GM18907 (cell line): ENCODE measurements around the gene MTO1.
"Not testable (repeated sequence)": the region's sequence is repeated elsewhere in the genome, so short reads cannot be mapped to it uniquely, and the experiment has no call there.

ENCODE experiments used
- ATAC-seq: cut with Tn5 transposase; IDR thresholded peaks from one replicate; pipeline ENCODE4 v1.9.1; 2021; ENCODE audit warnings: mild to moderate bottlenecking, moderate library complexity; ENCODE audit not compliant: unreplicated experiment

Gene MTO1, protein sequence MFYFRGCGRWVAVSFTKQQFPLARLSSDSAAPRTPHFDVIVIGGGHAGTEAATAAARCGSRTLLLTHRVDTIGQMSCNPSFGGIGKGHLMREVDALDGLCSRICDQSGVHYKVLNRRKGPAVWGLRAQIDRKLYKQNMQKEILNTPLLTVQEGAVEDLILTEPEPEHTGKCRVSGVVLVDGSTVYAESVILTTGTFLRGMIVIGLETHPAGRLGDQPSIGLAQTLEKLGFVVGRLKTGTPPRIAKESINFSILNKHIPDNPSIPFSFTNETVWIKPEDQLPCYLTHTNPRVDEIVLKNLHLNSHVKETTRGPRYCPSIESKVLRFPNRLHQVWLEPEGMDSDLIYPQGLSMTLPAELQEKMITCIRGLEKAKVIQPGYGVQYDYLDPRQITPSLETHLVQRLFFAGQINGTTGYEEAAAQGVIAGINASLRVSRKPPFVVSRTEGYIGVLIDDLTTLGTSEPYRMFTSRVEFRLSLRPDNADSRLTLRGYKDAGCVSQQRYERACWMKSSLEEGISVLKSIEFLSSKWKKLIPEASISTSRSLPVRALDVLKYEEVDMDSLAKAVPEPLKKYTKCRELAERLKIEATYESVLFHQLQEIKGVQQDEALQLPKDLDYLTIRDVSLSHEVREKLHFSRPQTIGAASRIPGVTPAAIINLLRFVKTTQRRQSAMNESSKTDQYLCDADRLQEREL

DNA sequence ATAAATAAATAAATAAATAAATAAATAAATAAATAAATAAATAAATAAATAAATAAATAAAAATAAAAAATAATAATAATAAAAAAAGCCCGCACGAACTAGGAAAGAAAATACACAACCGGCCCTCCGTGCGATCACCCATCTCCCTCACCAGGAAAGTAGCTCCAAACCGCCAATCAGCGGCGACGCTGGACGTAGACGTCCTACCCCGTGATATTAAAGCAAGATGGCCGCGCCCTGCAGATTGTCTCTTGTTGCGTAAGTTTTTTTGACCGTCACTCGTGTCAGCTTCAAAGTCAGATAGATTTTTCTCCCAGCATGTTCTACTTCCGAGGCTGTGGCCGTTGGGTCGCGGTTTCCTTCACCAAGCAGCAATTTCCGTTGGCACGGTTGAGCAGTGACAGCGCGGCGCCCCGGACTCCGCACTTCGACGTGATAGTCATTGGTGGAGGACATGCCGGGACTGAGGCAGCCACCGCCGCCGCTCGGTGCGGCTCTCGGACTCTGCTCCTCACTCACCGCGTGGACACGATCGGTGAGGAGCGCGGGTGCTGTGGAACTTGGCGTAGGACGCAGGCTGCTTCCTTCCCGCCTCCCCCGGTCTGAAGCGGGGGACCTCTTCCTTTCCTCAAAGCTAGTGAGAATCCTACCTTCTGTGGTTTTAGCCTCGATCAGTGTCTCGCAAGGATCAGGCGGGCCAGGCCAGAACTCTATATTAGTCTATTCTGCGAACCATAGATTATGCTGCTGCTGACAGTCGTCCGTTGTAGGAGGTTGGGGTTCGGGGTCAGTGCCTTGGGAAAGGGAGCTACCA, at the start of gene MTO1:
Gene MTO1, plus strand, starts transcription at position 201 of the 814 bp plus-strand sequence. Its CDS starts 118 bp downstream, at position 319.
- peak; percentile 97 for ATAC-seq

DNA sequence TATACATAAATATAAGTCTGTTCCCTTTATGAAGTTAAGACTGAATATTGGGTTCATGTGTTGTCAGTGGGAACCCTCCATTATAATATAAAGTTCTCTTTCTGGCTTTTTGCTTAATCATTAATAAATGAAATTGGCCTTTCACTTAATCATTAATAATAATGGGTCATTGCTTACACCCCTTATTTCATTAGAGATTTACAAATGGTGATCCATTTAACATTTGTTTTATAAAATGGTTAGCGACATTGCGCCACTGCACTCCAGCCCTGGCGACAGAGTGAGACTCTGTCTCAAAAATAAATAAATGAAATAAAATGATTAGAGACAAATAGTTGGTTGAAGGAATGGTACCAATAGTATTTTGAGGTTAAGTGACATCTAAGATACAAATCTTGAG, 48.4 kb upstream of the MTO1 start:
- ATAC-seq, result no peak

DNA sequence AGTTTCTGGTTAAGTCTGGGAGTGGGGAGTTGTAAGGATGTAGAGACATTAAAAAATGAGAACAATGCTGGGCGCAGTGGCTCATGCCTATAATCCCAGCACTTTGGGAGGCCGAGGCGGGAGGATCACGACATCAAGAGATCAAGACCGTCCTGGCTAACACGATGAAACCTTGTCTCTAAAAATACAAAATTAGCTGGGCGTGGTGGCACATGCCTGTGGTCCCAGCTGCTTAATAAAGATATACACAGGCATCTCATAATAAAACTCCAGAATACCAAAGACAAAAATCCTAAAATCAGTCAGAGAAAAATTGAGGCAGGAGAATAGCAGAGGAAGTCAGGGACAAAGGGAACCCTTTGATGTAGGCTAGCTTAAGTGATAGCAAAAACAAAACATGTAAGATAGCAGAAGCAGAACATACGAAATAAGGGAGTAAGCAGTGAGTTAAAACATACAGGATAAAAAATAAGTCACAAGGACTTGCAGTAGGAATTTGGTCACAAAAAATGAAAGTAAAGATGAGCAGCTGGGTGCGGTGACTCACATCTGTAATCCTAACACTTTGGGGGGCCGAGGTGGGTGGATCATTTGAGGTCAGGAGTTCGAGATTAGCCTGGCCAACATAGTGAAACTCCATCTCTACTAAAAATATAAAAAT, 43.3 kb upstream of the MTO1 start:
- ATAC-seq, result no peak

DNA sequence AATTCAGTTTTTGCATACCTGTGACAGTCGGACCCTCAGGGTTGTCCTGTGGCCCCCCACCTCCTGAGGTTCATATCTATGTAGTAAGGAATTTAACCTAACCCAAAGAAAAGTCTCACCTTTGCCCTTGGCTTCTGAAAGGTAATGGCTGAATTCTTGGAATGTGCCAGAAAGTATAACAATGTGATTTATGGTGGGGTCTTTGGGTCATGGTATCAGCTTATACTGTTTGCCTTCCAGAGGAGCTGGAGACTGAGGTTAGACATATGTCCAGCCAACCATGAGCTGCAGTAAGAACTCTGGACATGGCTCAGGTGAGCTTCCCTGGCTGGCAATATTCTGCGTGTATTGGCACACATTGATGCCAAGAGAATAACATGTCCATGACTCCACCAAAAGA, 40.0 kb upstream of the MTO1 start:
- ATAC-seq, result no peak

DNA sequence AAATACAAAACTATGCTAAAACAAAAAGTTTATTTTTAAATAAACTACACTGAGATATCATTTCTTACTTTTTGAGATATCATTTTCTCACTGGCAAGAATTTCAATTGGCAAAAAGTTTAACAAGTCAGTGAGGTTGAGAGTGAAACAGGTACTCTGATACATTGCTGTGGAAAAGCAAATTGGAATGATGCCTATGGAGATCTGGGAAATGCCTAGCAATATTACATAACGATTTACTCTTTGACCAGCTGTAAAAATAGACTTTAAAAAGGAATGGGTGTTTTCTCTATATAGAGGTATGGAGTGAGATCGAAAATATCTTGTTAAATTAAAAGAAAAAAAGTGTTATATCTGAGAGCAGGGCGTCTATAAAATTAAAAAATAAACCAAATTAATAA, 26.3 kb upstream of the MTO1 start:
- no peak for ATAC-seq

DNA sequence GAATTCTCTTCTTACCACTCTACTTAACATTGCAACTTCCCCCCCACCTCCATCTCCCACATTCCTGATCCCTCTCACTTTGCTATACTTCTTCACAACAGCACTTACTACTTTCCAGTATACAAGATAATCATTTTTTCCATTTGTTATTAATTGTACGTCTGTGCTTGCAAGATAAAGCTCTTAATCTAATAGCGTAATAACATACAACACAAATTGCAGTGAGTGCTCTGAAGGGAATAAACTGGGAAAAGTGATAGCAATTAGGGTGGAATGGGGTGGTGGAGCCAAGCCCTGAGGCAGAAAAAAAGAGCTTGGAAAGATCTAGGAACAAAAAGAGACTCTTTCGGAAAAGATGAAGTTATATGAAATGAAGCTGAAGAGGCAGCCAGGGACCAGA, 18.0 kb upstream of the MTO1 start:
- ATAC-seq, result no peak

DNA sequence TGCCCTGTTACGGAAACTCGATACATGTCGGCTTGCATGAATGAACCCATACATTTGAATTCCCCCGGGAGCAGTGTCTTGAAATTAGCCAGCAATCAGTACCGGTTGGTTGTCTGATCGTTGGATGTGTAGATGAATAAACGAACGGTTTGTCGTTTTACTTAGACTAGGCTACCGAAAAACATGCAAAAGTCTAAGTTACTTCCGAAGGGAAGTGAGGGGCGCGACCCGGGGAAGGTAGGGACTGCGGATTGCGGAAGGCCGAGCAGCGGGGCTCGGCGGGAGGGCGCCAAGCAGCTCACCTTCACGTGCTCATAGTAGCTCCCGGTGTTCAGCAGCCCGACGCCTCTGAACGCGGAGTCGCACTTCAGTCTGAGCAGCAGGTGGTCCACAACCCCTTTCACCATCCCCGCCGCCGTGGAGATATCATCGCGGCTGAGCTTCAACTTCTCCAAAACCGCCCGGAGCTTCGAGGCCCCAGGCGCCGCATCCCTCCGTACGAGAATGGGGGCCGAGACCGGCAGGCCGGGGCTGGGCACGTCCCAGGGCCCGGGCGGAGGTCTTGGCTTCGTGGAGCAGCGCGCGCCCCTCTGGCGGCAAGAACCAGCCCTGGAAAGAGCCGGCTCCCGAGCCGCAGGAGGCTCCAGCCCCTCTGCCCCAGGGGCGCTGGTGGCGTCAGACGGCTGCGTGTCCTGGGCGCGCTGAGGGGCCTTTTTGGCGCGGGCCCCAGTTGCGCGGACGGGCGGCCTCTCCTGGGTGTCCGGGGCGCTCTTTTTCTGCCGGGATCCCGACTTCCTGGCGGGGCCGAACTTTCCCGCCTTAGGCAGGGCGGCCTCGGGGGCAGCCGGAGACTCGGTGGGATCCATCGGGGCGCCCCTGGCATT, 10.1 kb upstream of the MTO1 start:
- peak; percentile 63 for ATAC-seq

DNA sequence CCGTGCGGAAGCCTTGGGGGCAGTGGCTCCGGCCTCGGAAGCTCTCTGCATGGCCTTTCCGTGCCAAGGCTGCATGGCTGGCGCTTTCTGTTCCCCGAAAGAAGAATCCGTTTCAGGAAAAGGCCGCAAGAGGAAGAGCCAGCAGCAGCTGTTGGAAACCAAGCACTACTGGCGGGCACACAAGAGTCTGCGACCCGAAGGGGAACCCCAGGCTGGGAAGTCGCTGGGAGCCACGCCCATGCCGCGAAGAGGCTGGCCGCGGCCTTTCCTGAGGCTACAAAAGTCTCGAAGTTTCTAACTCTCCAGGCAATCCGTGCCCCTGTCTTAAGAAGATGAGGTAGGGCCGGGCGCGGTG, 9.5 kb upstream of the MTO1 start, which contains the start of gene CGAS:
Gene CGAS, minus strand, starts transcription at position 191 of the 355 bp plus-strand sequence. Its CDS starts 116 bp downstream, at position 75.
- ATAC-seq, result peak; percentile 84

DNA sequence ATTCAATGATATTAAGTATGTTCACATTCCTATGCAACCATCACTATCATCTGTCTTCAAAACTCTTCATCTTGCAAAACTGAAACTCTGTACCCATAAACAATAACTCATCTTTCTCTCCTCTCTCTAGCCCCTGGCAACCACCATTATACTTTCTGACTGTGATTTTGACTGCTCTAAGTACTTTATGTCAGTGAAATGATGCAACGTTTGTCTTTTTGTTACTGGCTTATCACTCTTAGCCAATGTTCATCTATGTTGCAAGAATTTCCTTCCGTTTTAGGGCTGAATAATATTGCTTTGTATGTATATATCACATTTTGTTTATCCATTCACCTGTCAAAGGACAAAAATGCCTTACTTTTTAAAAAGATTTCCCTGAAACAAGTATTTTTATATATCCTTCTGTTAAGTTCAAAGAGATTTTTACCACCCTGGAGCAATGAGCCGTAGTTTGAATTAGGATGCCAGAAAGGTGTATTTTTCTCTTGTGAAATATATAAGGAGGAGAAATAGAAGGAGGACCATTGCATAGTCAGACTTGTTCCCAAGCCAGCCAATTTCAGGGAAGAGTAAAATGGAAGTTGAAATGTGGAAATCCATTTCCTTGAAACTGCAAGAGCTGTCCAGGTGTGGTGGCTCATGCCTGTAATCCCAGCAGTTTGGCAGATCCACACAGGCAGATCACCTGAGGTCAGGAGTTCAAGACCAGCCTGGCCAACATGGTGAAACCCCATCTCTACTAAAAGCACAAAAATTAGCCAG, 5.5 kb upstream of the MTO1 start:
- ATAC-seq, result no peak

DNA sequence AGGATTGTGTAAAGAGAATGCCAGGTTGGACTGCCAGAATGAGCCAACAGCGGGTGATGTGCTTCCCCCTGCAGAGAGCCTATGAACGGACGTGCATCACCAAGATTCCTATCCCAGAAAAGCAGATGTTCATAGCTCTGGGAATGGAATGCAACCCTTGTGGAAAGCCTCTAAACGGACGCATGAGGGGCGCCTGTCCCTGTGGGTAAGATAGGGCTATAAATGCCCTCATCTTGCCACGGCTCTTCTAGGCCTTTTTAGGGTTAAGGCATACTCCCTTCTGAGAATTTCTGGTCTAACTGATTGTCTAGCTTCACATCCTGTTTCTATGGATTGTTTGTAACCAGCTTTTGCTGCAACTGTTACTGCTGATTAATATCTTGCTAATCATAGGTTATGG, 2.1 kb upstream of the MTO1 start:
- ATAC-seq, result not testable (repeated sequence)

DNA sequence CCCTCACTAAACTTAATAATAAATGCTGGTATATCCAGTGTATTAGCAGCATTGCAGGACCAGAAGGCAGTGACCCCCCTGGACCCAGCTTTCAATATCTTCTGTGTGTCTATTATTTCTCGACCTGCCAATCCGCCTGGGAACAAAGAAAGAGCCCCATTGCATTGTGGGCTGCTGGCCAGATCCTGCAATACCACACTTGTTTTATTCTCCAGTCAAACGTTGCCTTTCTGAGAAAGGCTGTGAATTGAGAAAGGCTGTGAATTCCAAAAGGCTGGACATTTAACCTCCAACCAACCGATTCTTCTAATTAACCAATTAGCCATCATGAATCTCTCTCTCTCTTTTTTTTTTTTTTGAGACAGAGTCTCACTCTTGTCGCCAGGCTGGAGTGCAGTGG, 1.5 kb upstream of the MTO1 start:
- ATAC-seq, result no peak

DNA sequence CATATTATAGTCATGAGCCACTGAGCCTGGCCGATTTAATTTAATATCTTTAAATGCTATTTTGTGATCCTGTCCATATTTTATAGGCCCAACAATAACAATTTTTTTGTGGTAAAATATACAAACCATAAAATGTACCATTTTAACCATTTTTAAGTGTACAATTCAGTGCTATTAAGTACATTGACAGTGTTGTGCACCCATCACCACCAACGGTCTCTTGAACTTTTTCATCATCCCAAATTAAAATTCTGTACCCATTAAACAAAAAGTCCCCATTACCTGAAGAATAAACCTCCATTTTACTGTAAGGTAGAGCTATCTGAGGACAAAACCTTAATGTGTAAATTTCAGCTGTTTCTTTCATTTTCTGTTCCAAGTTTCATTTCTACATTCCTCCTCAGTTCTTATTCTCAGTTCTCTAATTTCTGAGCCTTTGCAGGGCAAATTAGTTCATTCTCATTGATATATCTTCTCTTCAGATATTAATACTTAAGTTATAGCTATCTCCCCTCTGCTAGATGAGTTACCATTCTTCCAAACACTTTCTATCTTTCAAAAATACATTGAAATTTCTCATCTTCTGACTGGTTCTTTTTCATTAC, 10.3 kb downstream of the MTO1 start:
- peak; percentile 93 for ATAC-seq

DNA sequence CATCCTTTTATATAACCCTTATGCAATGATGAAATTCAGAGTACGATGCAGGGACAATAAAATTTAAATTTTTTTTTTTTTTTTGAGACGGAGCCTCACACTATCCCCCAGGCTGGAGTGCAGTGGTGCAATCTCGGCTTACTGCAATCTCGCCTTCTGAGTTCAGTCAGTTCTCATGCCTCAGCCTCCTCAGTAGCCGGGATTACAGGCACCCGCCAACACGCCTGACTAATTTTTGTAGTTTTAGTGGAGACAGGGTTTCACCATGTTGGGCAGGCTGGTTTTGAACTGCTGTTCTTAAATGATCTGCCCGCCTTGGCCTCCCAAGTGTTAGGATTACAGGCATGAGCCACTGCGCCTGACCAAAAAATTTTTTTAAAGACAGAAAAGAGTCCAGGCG, 15.2 kb downstream of the MTO1 start:
- no peak for ATAC-seq

DNA sequence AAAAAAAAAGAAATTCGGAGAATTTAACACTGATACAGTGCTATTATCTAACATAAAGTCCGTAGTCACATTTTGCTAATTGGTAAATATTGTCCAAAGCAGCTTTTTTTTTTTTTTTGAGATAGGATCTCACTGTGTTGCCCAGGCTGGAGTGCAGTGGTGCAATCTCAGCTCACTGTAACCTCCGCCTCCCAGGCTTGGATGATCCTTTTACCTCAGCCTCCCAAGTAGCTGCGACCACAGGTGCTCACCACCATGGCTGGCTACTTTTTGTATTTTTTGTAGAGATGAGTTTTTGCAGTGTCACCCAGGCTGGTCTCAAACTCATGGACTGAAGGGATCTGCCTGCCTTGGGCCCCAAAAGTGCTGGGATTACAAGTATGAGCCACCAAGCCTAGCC, 15.9 kb downstream of the MTO1 start:
- no peak for ATAC-seq

DNA sequence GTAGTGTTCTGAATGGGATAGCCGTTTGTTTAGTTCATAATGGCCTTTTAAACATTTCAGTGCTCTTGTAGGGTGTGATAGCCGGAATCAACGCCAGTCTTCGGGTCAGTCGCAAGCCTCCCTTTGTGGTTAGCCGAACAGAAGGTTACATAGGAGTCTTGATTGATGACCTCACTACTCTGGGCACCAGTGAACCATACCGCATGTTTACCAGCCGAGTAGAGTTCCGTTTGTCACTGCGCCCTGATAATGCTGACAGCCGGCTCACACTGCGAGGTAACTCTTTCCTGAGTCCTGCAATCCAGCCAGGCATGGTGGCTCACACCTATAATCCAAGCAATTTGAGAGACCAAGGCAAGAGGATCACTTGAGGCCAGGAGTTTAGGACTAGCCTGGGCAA, 20.4 kb downstream of the MTO1 start:
- ATAC-seq, result no peak

DNA sequence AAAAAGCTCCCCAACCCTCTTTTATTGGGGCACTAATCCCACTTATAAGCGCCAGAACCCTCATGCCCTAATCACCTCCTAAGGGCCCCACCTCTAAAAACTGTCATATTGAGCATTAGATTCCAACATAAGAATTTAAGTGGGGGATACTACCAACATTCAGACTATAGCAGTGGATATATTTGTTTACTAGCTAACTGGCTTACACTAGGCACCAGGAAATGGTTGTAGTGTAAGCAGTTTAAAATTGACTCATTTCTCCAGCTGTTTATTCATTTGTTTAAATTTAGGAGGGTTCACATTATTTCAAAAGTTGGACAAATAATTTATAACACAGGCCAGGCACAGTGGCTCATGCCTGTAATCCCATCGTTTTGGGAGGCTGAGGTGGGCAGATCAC, 22.9 kb downstream of the MTO1 start:
- ATAC-seq, result no peak

DNA sequence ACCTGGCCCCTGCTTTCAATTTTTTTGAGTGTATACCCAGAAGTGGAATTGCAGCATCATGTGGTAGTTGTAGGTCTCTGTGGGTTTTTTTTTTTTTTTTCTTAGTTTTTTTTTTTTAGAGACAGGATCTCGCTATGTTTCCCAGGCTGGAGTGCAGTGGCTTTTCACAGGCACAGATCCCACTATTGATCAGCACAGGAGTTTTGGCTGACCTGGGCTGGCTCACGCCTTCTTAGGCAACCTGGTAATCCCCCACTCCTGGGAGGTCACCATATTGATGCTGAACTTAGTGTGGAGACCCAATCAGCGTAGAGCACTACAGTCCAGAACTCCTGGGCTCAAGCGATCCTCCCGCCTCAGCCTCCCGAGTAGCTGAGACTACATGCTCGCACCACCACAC, 25.9 kb downstream of the MTO1 start:
- ATAC-seq, result no peak

DNA sequence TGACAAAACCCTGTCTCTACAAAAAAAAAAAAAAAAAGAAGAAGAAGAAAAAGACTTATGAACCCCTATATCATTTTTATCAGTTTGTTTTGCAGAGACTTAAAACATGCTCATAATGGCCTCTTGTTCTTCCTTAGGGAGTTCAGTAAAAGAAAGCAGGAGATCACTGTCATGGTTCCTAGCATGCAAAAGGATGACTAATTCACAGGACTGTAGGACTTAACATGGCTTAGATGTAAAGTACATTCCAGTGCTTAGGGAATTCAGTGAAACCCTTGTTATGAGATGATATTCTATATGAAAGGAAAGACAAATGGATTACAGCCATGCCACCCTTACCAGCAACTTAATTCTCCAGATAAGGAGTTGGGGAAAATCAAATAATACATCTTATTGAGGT, 29.8 kb downstream of the MTO1 start:
- ATAC-seq, result no peak

DNA sequence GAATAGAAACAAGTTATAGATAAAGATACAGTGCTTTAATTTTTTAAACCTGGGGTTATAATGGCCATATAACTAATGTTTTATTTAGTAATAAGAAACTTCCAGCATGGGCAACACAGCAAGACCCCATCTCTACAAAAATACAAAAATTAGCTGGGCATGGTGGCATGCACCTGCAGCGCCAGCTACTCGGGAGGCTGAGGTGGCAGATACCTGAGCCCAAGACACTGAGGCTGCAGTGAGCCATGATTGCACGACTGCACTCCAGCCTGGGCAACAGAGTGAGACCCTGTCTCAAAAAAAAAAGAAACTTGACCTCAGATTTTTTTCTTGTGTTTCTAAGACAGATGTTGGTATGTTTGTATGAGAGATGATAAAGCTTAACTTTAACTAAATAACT, 36.4 kb downstream of the MTO1 start:
- no peak for ATAC-seq
